WTC11 (cell line): ENCODE results near the gene M6PR.

Experiments
- MXD4 ChIP-seq: fragments of 250-450 bp; sonication (Bioruptor Pico); IDR thresholded peaks from 2 replicates; pipeline ENCODE4 v1.8.0; 2021; ENCODE audit warnings: mild to moderate bottlenecking, moderate library complexity, borderline replicate concordance
- NFE2L1 ChIP-seq: sonication (generic); formaldehyde crosslinking; IDR thresholded peaks from 2 replicates; pipeline ENCODE4 v1.8.1; 2023; ENCODE audit warnings: missing genetic modification reagents
- NR2C2 ChIP-seq: sonication (generic); formaldehyde crosslinking; IDR thresholded peaks from 2 replicates; pipeline ENCODE4 v1.8.0; 2022; ENCODE audit warnings: mild to moderate bottlenecking, missing genetic modification reagents
- RORB ChIP-seq: fragments of 250-450 bp; sonication (Bioruptor Pico); IDR thresholded peaks from 2 replicates; pipeline ENCODE4 v1.9.0; 2021; ENCODE audit warnings: mild to moderate bottlenecking
- TP53 ChIP-seq: sonication (generic); formaldehyde crosslinking; IDR thresholded peaks from 2 replicates; pipeline ENCODE4 v1.8.1; 2023; ENCODE audit warnings: mild to moderate bottlenecking, missing genetic modification reagents
- ZNF121 ChIP-seq: sonication (generic); formaldehyde crosslinking; IDR thresholded peaks from 2 replicates; pipeline ENCODE4 v1.8.0; 2023; ENCODE audit warnings: missing genetic modification reagents
- TF ChIP-seq, protein P1 (sequence below): fragments of 200-600 bp; IDR thresholded peaks from 2 replicates; pipeline ENCODE4 v1.8.0; 2022; ENCODE audit warnings: antibody characterized with exemption
- TF ChIP-seq, protein P2 (sequence below): sonication (generic); formaldehyde crosslinking; conservative IDR thresholded peaks from 2 replicates; pipeline ENCODE4 v1.8.1; 2023; ENCODE audit warnings: mild to moderate bottlenecking, low read depth, missing genetic modification reagents, moderate library complexity
- TF ChIP-seq, protein P3 (sequence below): sonication (generic); formaldehyde crosslinking; IDR thresholded peaks from 2 replicates; pipeline ENCODE4 v1.8.0; 2022; ENCODE audit warnings: mild to moderate bottlenecking, missing genetic modification reagents
- TF ChIP-seq, protein P4 (sequence below): fragments of 250-450 bp; sonication (Bioruptor Pico); IDR thresholded peaks from 2 replicates; pipeline ENCODE4 v1.8.0; 2021; ENCODE audit warnings: mild to moderate bottlenecking

DNA sequence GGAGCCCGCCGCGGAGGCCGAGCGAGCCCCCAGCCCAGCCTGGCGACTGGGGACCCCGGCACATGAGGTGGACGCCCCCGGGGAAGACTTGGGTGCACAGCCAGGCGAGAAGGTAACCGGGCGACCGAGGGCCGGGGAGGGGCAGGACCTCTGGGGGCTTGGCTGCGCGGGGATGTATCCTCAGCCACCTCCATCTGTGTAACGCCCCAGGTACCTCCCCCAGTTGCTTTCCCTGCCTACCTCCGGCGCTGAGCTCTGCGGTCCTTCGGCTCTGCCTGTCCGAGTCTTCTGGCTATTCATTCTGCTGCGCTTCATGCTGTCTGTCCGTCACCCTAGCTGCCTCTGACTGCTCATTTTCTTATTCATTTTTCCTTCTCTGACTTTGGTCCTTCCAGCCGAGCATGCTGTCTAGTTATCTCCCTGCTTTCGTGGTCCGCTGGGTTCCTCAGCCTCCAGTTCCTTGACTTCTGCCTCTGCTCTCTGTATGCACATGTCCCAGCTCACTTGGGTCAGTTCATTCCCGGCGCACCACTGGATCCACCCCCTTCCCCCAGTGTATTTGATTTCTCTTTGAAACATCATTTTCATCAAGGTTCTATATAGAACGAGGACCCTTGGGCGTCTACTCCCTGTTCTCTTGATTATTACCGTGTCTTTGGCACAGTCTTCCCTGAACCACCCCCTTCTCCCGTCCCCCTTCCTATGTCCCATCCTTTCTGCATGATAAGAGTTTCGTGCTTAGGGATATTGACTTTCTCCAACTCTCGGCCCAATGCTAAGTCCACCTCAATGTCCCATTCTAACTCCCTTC is 34.5 kb downstream of the M6PR start:
- TF ChIP-seq, protein P1, sequence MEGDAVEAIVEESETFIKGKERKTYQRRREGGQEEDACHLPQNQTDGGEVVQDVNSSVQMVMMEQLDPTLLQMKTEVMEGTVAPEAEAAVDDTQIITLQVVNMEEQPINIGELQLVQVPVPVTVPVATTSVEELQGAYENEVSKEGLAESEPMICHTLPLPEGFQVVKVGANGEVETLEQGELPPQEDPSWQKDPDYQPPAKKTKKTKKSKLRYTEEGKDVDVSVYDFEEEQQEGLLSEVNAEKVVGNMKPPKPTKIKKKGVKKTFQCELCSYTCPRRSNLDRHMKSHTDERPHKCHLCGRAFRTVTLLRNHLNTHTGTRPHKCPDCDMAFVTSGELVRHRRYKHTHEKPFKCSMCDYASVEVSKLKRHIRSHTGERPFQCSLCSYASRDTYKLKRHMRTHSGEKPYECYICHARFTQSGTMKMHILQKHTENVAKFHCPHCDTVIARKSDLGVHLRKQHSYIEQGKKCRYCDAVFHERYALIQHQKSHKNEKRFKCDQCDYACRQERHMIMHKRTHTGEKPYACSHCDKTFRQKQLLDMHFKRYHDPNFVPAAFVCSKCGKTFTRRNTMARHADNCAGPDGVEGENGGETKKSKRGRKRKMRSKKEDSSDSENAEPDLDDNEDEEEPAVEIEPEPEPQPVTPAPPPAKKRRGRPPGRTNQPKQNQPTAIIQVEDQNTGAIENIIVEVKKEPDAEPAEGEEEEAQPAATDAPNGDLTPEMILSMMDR, result no peak
- TF ChIP-seq, protein P2, sequence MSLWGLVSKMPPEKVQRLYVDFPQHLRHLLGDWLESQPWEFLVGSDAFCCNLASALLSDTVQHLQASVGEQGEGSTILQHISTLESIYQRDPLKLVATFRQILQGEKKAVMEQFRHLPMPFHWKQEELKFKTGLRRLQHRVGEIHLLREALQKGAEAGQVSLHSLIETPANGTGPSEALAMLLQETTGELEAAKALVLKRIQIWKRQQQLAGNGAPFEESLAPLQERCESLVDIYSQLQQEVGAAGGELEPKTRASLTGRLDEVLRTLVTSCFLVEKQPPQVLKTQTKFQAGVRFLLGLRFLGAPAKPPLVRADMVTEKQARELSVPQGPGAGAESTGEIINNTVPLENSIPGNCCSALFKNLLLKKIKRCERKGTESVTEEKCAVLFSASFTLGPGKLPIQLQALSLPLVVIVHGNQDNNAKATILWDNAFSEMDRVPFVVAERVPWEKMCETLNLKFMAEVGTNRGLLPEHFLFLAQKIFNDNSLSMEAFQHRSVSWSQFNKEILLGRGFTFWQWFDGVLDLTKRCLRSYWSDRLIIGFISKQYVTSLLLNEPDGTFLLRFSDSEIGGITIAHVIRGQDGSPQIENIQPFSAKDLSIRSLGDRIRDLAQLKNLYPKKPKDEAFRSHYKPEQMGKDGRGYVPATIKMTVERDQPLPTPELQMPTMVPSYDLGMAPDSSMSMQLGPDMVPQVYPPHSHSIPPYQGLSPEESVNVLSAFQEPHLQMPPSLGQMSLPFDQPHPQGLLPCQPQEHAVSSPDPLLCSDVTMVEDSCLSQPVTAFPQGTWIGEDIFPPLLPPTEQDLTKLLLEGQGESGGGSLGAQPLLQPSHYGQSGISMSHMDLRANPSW, result no peak
- TF ChIP-seq RORB (CRISPR knock-in tag) (no peak), TP53 (CRISPR knock-in tag) (no peak), MXD4 (no peak), NFE2L1 (CRISPR knock-in tag) (no peak), ZNF121 (CRISPR knock-in tag) (0 out of 2 replicates have a peak, but pooled peaks have one; percentile 9), NR2C2 (no peak)
- TF ChIP-seq, protein P3, sequence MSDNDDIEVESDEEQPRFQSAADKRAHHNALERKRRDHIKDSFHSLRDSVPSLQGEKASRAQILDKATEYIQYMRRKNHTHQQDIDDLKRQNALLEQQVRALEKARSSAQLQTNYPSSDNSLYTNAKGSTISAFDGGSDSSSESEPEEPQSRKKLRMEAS, result no peak
- TF ChIP-seq, protein P4, sequence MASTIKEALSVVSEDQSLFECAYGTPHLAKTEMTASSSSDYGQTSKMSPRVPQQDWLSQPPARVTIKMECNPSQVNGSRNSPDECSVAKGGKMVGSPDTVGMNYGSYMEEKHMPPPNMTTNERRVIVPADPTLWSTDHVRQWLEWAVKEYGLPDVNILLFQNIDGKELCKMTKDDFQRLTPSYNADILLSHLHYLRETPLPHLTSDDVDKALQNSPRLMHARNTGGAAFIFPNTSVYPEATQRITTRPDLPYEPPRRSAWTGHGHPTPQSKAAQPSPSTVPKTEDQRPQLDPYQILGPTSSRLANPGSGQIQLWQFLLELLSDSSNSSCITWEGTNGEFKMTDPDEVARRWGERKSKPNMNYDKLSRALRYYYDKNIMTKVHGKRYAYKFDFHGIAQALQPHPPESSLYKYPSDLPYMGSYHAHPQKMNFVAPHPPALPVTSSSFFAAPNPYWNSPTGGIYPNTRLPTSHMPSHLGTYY (CRISPR knock-in tag), result no peak
